AG09319 (cell line): ENCODE results near the gene SNRNP40.

Source experiments
- DNase-seq: peaks from one replicate; pipeline ENCODE4 v3.0.0-alpha.2; 2010; ENCODE audit warnings: low read depth; ENCODE audit errors: extremely low read depth
- TF ChIP-seq, protein P1 (sequence below): IDR thresholded peaks from 2 replicates; pipeline ENCODE4 v1.5.1; 2011; ENCODE audit warnings: low read depth, mild to moderate bottlenecking, inconsistent platforms, low read length, moderate library complexity

SNRNP40 gene

DNA sequence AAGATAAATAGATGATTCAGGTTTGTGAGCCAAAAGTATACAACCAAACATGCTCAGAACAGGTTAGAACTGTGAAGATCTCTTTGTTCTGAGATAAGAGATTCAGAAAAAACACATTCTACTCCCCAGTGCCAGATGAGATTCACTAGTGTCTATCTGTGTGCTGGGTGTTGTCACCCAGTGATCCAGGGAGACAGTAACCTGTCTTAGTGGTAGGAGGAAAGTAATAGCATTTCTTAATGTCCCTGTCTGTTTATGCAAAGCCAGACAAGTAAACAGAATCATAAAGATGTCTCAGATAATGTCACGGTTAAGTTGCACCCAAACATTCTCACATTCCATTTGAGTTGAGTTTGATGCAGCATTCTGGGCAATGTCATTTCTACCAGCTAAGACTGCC, 38.0 kb downstream of the SNRNP40 start:
- no peak for DNase-seq
- TF ChIP-seq, protein P1, sequence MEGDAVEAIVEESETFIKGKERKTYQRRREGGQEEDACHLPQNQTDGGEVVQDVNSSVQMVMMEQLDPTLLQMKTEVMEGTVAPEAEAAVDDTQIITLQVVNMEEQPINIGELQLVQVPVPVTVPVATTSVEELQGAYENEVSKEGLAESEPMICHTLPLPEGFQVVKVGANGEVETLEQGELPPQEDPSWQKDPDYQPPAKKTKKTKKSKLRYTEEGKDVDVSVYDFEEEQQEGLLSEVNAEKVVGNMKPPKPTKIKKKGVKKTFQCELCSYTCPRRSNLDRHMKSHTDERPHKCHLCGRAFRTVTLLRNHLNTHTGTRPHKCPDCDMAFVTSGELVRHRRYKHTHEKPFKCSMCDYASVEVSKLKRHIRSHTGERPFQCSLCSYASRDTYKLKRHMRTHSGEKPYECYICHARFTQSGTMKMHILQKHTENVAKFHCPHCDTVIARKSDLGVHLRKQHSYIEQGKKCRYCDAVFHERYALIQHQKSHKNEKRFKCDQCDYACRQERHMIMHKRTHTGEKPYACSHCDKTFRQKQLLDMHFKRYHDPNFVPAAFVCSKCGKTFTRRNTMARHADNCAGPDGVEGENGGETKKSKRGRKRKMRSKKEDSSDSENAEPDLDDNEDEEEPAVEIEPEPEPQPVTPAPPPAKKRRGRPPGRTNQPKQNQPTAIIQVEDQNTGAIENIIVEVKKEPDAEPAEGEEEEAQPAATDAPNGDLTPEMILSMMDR: no peak

- DNase-seq: no peak
These were observed 39.4 kb downstream of the SNRNP40 start for GRCh38 chr1:31257213-31257612.

GRCh38 chr1:31249854-31250253, 46.7 kb downstream of the SNRNP40 start:
- TF ChIP-seq, protein P1: no peak
- no peak for DNase-seq

More at GRCh38 chr1:31257213-31257612, 39.4 kb downstream of the SNRNP40 start:
- TF ChIP-seq, protein P1: no peak

GRCh38 chr1:31248276-31248675, 48.3 kb downstream of the SNRNP40 start:
- DNase-seq: no peak
- TF ChIP-seq, protein P1: no peak

DNA sequence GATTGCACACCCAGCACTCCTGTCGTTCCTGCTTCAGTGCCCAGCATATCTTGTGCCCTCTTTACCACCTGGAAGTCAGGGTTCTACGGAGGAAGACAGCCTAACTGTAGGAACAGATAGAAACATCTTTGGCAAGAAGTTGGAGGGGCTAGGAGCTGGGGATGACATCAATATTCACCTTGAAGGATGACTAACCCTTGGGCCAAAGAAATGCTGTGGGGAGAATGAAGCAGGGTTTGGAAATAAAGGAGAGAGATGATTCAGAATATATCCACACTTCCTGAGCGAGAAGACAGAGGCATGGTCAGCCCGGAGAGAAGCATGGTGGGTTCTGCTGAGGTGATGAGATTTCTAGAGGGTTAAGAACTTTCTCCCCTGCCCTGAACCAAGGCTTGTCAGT, 52.3 kb downstream of the SNRNP40 start:
- TF ChIP-seq, protein P1: no peak

GRCh38 chr1:31243501-31244286, 52.9 kb downstream of the SNRNP40 start:
- TF ChIP-seq, protein P1: no peak
- no peak for DNase-seq

More for the DNA sequence above, 52.3 kb downstream of the SNRNP40 start:
- no peak for DNase-seq

DNA sequence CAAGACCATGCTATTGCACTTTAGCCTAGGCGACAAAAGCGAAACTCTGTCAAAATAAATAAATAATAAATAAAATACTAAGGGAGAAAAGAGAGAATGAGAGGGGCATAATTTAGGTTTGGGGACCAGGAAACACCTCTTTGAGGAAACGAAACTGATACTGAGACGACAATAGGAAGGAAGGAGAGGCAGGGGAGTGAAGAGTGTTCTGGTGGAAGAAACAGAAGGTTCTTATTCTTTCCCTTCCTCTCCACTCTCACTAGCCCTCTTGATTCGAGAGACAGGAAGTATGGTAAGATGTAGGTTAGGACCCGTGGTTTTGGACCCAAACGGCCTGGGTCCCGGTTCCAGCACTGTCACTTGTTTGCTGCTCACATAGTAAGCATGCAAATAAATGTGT, 55.3 kb downstream of the SNRNP40 start:
- TF ChIP-seq, protein P1: no peak
- DNase-seq: no peak
